T-helper 2 cell treated with Interferon-gamma antibody and Interleukin-4, amounts not matched to agents 5 μg/mL and 100 μg/mL, for 36 hours (primary cell): Measurements from ENCODE around the gene SLC22A15.

Source experiments
- DNase-seq: peaks from one replicate; pipeline ENCODE4 v3.0.0; 2021; ENCODE audit warnings: low spot score
- H3K27ac Mint-ChIP-seq: one replicate; pipeline ENCODE4 v1.8.0; 2021; ENCODE audit warnings: mild to moderate bottlenecking, mixed read lengths
- H3K27me3 Mint-ChIP-seq: one replicate; pipeline ENCODE4 v1.8.0; 2021; ENCODE audit warnings: low read depth, mixed read lengths
- H3K36me3 Mint-ChIP-seq: one replicate; pipeline ENCODE4 v1.8.0; 2021; ENCODE audit warnings: low read depth, mixed read lengths
- H3K4me1 Mint-ChIP-seq: one replicate; pipeline ENCODE4 v1.8.0; 2021; ENCODE audit warnings: low read depth, mixed read lengths
- H3K4me3 Mint-ChIP-seq: one replicate; pipeline ENCODE4 v1.8.0; 2022; ENCODE audit warnings: mild to moderate bottlenecking, moderate library complexity, mixed read lengths
- H3K9me3 Mint-ChIP-seq: one replicate; pipeline ENCODE4 v1.8.0; 2021; ENCODE audit warnings: mixed read lengths

Gene SLC22A15

GRCh38 chr1:115973154-115973553, 3.2 kb upstream of the SLC22A15 start:
- Mint-ChIP-seq H3K9me3 (no peaks in the 10 kb centered on the region), H3K27me3 (peaks cover 60% of the 10 kb centered on the region), H3K27ac (no peak overlapping the region), H3K36me3 (no peaks in the 10 kb centered on the region), H3K4me1 (peaks cover 7% of the 10 kb centered on the region), H3K4me3 (no peak overlapping the region)
- no peak for DNase-seq

DNA sequence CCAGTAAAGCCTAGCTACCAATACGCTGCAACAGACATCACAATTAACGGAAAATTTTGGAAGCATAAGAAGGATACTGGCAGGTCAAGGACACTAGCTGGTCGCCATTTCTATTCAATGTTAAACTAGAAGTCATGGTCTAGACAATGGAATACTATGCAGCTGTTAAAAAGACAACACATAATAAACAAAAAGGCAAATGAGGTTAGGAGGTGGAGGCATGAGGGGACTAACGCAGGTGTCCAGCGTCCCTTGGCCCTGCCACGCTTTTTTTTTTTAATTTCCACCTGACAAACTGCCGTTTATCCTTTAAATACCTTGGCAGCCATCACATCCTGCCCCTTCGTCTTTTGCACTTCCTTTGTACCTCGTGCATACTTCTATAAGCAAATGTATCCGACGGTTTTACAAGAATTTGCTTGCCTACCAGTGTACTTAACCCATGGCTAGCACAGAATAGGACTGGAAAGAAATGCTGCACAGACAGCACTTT, 698 bp upstream of the SLC22A15 start:
- H3K36me3 Mint-ChIP-seq = no peaks in the 10 kb centered on the region
- H3K4me3 Mint-ChIP-seq = peak overlapping the region; percentile 91
- peak overlapping the region; percentile 69 for H3K27ac Mint-ChIP-seq
- H3K4me1 Mint-ChIP-seq = peaks cover 7% of the 10 kb centered on the region
- peaks cover 64% of the 10 kb centered on the region for H3K27me3 Mint-ChIP-seq
- no peaks in the 10 kb centered on the region for H3K9me3 Mint-ChIP-seq
- DNase-seq = no peak

- H3K27ac Mint-ChIP-seq = no peak overlapping the region
- peak overlapping the region; percentile 77 for H3K4me3 Mint-ChIP-seq
- no peak for DNase-seq
- H3K4me1 Mint-ChIP-seq = peaks cover 7% of the 10 kb centered on the region
- peaks cover 69% of the 10 kb centered on the region for H3K27me3 Mint-ChIP-seq
- no peaks in the 10 kb centered on the region for H3K9me3 Mint-ChIP-seq
- no peaks in the 10 kb centered on the region for H3K36me3 Mint-ChIP-seq
These were observed 697 bp downstream of the SLC22A15 start for GRCh38 chr1:115976921-115977498.

DNA sequence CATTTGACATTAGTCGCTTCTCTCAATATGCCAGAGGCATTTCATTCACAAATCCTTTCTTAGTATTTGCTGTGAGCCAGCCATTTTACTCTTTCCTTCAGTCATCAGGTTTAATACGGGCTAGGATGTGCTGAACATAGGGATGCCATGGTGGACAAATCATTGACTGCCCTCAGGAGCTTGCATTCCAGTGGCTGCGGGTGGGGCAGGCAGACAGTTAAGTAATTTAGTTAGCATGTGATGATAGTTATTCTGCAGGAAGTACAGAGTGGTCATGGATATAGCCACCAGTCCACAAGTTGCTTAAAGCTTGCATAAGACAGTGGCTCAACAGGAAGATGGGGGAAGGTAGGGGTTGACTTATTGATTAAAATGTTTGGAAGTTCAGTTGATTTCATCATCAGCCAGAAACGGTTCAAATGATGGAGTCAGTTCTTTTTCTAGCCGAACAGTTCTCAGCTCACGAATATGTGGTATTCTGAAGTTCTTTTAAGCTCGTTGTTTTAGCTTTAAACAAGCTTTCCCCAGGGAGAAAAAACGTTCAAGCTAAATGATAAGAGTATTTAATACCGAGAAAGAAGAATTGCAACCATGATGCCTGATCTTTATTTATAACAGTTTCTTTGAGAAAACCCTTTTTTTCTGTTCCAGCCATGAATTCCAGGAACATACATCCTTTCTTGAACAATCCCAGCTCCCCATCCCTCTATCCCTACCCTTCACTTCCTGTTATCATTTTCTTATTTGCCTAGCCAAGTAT, 1.4 kb downstream of the SLC22A15 start:
- H3K4me1 Mint-ChIP-seq = peaks cover 7% of the 10 kb centered on the region
- H3K27me3 Mint-ChIP-seq = peaks cover 64% of the 10 kb centered on the region
- H3K9me3 Mint-ChIP-seq = no peaks in the 10 kb centered on the region
- peak overlapping the region; percentile 77 for H3K4me3 Mint-ChIP-seq
- H3K36me3 Mint-ChIP-seq = no peaks in the 10 kb centered on the region
- DNase-seq = no peak
- H3K27ac Mint-ChIP-seq = no peak overlapping the region

DNA sequence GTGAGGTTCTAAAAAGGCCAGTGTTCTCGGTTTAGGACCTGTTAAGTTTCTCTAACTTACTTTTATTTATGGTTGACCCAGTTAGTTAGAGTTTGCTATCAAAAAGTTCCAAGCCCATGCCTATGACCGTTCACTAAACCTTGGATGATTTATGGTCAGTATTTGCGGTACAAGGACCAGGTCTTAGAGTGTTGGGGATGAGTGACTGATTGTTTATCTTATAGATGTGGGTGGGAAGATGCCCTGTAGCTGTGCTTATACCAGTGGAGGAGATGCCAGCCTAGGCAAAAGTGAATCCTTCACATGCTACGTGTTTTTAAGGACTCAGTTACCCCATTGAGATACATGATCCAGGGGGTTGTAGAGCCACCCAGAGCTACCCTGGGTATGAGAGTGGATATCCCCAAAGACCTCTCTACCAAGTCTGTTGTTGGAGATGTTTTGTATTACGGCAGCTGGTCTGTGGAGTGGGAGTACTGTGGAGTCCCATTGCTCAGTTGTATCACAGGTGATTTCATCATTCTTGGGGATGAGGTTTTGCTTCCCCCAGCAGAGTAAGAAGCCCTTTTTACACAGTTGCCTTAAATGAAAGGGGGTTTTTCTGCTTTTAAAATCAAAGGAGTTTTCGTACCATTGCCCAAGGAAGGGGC, 2.1 kb downstream of the SLC22A15 start:
- H3K9me3 Mint-ChIP-seq = no peaks in the 10 kb centered on the region
- no peak overlapping the region for H3K4me3 Mint-ChIP-seq
- peaks cover 7% of the 10 kb centered on the region for H3K4me1 Mint-ChIP-seq
- peaks cover 59% of the 10 kb centered on the region for H3K27me3 Mint-ChIP-seq
- no peak for DNase-seq
- H3K36me3 Mint-ChIP-seq = no peaks in the 10 kb centered on the region
- H3K27ac Mint-ChIP-seq = no peak overlapping the region

DNA sequence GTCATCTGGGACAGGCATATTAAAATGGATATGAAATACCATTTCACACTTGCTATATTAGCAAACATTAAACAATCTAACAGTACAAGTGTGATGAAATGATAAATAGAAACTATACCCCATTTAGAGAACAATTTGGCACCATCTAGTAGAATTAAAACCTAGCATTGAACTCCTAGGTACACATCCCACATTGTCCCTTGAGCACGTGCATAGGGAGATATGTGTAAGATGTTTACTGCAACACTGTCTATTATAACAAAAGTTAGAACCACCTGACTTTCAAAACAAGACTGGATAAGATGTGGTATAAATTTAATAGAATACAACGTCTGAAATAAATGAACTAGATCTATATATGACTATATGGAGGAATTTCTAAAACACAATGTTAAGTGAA, 3.8 kb downstream of the SLC22A15 start:
- peaks cover 7% of the 10 kb centered on the region for H3K4me1 Mint-ChIP-seq
- DNase-seq = no peak
- H3K4me3 Mint-ChIP-seq = no peak overlapping the region
- H3K9me3 Mint-ChIP-seq = no peaks in the 10 kb centered on the region
- H3K27me3 Mint-ChIP-seq = peaks cover 50% of the 10 kb centered on the region
- H3K36me3 Mint-ChIP-seq = no peaks in the 10 kb centered on the region
- H3K27ac Mint-ChIP-seq = no peak overlapping the region

DNA sequence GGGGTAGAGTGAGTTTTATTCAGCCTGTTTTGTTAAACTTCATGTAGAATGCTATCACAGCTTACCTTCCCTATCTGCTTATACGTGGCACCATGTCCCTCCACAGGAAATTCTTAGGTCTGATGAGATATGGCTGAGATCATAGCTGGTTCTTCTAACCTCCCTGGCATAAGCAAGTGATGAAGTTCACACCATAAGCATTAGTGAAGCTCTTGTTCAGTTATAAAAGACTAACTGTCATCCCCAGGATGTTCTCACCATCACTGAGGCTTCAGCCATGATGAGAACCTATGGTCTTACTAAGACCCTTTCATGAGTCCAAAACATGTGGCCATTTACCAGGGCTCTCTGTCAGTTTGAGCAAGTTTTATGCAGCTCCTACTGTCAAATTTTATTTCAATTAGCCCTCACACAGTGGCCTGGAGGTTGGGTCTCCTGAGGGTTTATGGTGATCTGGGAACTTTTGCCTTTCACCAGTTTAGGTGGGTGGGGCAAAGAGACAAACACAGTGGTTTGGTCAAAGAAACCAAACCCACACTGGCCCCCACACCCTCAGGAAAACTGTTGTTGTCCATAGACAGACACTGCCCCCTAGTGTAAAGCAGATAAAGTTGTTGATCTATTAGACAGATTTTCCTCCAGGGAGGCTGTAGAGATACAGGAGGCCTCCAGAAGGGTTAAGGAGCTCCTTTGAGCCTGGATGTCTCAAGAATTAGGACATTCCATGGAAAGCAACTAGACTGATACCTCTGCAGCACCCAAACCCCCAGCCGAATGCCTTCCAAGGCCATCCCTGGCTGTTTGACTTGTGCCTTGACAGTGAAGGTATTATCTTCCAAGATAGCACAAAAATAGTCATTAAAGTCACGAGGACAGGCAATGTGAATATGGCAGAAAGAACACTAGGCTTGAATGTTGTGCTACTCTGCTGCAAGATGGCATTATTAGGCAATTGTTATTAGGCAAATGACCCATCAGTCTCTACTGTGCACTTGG, 5.0 kb downstream of the SLC22A15 start:
- DNase-seq = no peak
- Mint-ChIP-seq H3K36me3 (no peaks in the 10 kb centered on the region), H3K9me3 (no peaks in the 10 kb centered on the region), H3K27ac (no peak overlapping the region), H3K4me3 (no peak overlapping the region), H3K4me1 (peaks cover 3% of the 10 kb centered on the region), H3K27me3 (peaks cover 40% of the 10 kb centered on the region)

GRCh38 chr1:115982400-115982799, 6.1 kb downstream of the SLC22A15 start:
- no peaks in the 10 kb centered on the region for H3K4me1 Mint-ChIP-seq
- H3K27me3 Mint-ChIP-seq = peaks cover 39% of the 10 kb centered on the region
- H3K4me3 Mint-ChIP-seq = no peak overlapping the region
- H3K36me3 Mint-ChIP-seq = no peaks in the 10 kb centered on the region
- no peak overlapping the region for H3K27ac Mint-ChIP-seq
- no peak for DNase-seq
- no peaks in the 10 kb centered on the region for H3K9me3 Mint-ChIP-seq

- Mint-ChIP-seq H3K36me3 (no peaks in the 10 kb centered on the region), H3K4me1 (no peaks in the 10 kb centered on the region), H3K4me3 (no peak overlapping the region), H3K27ac (no peak overlapping the region), H3K27me3 (peaks cover 27% of the 10 kb centered on the region), H3K9me3 (no peaks in the 10 kb centered on the region)
- DNase-seq = no peak
These were observed 7.3 kb downstream of the SLC22A15 start for GRCh38 chr1:115983584-115983983.

DNA sequence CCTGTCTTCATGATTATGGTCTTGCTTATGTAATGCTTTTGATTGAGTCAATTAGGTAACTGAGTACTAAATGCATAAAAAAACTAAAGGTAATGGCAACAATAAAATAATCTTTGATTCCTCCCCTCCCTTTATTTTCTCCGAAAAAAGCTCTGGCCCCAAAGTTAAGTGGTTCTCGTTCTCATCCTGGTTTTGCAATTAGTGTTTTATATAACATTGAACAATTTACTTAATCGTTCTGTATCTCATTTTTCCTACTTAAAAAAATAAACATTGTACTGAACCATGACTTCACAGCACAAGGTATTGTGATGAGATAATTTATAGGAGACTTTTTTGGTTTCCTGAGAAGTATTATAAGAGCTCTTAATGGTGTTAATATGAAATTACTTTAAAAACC, 11.3 kb downstream of the SLC22A15 start:
- H3K27ac Mint-ChIP-seq = no peak overlapping the region
- H3K36me3 Mint-ChIP-seq = no peaks in the 10 kb centered on the region
- H3K4me1 Mint-ChIP-seq = no peaks in the 10 kb centered on the region
- no peak for DNase-seq
- H3K4me3 Mint-ChIP-seq = no peak overlapping the region
- peaks cover 8% of the 10 kb centered on the region for H3K27me3 Mint-ChIP-seq
- no peaks in the 10 kb centered on the region for H3K9me3 Mint-ChIP-seq

- DNase-seq = no peak
- H3K9me3 Mint-ChIP-seq = no peaks in the 10 kb centered on the region
- H3K27me3 Mint-ChIP-seq = peaks cover 5% of the 10 kb centered on the region
- H3K4me1 Mint-ChIP-seq = no peaks in the 10 kb centered on the region
- H3K27ac Mint-ChIP-seq = no peak overlapping the region
- H3K36me3 Mint-ChIP-seq = no peaks in the 10 kb centered on the region
- no peak overlapping the region for H3K4me3 Mint-ChIP-seq
These were observed 12.6 kb downstream of the SLC22A15 start for GRCh38 chr1:115988953-115989352.

GRCh38 chr1:115989699-115990098, 13.4 kb downstream of the SLC22A15 start:
- H3K4me3 Mint-ChIP-seq = no peak overlapping the region
- DNase-seq = no peak
- no peaks in the 10 kb centered on the region for H3K4me1 Mint-ChIP-seq
- H3K9me3 Mint-ChIP-seq = no peaks in the 10 kb centered on the region
- no peak overlapping the region for H3K27ac Mint-ChIP-seq
- H3K27me3 Mint-ChIP-seq = peaks cover 5% of the 10 kb centered on the region
- no peaks in the 10 kb centered on the region for H3K36me3 Mint-ChIP-seq

GRCh38 chr1:115991909-115992308, 15.6 kb downstream of the SLC22A15 start:
- Mint-ChIP-seq H3K27ac (no peak overlapping the region), H3K27me3 (no peaks in the 10 kb centered on the region), H3K4me3 (no peak overlapping the region), H3K36me3 (no peaks in the 10 kb centered on the region), H3K9me3 (no peaks in the 10 kb centered on the region), H3K4me1 (no peaks in the 10 kb centered on the region)
- no peak for DNase-seq
